Mesothelial cell of epicardium (in vitro differentiated cells): ENCODE data around the gene PLA2G4A. TPM values are rescaled to one million over a fixed set of nuclear protein-coding genes. Genes with fewer than 3 reads are reported as not detected.

Experiments
- DNase-seq, 2 experiments: peaks; one replicate each; pipeline ENCODE4 v3.0.0; 2021; ENCODE audit warnings: low spot score in 2 of 2; ENCODE audit not compliant: unreplicated experiment in 2 of 2
- H3K27ac Mint-ChIP-seq: 2 replicates; pipeline ENCODE4 v1.8.0; 2021; ENCODE audit warnings: mixed read lengths
- H3K27me3 Mint-ChIP-seq: 2 replicates; pipeline ENCODE4 v1.8.0; 2021; ENCODE audit warnings: low read depth, mixed read lengths
- H3K36me3 Mint-ChIP-seq: 2 replicates; pipeline ENCODE4 v1.8.0; 2021; ENCODE audit warnings: mixed read lengths
- H3K4me1 Mint-ChIP-seq: 2 replicates; pipeline ENCODE4 v1.8.0; 2021; ENCODE audit warnings: mixed read lengths
- H3K4me3 Mint-ChIP-seq: 2 replicates; pipeline ENCODE4 v1.8.0; 2021; ENCODE audit warnings: mild to moderate bottlenecking, moderate library complexity, mixed read lengths
- H3K9me3 Mint-ChIP-seq: 2 replicates; pipeline ENCODE4 v1.8.0; 2021; ENCODE audit warnings: mixed read lengths
- total RNA-seq: library from RNA; stranded (reverse); gene quantifications from 3 replicates; pipeline ENCODE4 v1.2.1, GENCODE V29; 2021
- TF ChIP-seq, protein P1 (sequence below): fragments of 200-600 bp; sonication (generic); IDR thresholded peaks from one replicate; pipeline ENCODE4 v1.5.0; 2021; ENCODE audit warnings: antibody characterized with exemption; ENCODE audit not compliant: unreplicated experiment

PLA2G4A gene
- total RNA-seq, 1 donor from 2014 or later: 12.5 TPM

DNA sequence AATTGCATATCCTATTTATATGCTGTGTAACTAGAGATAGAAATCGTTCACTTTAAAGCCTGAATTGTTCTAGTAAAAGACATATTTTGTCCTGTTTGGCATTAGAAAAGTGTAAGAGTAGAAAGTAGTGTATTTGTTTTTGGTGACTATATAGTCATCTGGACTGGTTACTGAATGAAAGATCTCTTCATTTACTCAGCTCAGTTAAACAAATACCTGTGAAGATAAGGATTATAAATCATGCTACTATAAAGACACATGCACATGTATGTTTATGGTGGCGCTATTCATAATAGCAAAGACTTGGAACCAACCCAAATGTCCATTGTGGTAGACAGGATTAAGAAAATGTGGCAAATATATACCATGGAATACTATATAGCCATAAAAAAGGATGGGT, 125.1 kb downstream of the PLA2G4A start:
- H3K9me3 Mint-ChIP-seq: peaks cover 7% of the 10 kb centered on the region
- H3K4me3 Mint-ChIP-seq: no peak overlapping the region
- H3K36me3 Mint-ChIP-seq: peaks cover 16% of the 10 kb centered on the region
- no peak overlapping the region for H3K27ac Mint-ChIP-seq
- TF ChIP-seq, protein P1, sequence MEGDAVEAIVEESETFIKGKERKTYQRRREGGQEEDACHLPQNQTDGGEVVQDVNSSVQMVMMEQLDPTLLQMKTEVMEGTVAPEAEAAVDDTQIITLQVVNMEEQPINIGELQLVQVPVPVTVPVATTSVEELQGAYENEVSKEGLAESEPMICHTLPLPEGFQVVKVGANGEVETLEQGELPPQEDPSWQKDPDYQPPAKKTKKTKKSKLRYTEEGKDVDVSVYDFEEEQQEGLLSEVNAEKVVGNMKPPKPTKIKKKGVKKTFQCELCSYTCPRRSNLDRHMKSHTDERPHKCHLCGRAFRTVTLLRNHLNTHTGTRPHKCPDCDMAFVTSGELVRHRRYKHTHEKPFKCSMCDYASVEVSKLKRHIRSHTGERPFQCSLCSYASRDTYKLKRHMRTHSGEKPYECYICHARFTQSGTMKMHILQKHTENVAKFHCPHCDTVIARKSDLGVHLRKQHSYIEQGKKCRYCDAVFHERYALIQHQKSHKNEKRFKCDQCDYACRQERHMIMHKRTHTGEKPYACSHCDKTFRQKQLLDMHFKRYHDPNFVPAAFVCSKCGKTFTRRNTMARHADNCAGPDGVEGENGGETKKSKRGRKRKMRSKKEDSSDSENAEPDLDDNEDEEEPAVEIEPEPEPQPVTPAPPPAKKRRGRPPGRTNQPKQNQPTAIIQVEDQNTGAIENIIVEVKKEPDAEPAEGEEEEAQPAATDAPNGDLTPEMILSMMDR: no peak
- DNase-seq: no peak
- H3K27me3 Mint-ChIP-seq: no peaks in the 10 kb centered on the region
- H3K4me1 Mint-ChIP-seq: no peaks in the 10 kb centered on the region

DNA sequence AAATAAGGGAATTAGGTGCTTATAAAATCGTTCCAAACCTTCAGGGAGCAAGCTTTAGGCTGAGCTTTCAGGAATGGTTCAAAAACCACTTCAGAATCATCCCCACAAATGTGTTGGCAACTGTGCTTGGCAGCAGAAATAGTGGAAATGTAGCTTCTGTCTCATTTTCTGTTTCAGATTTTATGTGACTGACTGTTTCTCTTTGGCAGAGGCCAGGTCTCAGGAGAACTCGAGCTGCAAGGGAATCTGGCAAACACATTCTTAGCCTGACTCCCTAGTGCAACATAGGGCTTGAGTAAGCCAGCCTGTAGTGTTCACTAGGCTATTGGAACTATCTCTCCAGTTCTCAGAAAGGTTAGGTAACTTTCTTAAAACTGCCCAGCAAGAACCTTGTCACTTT, 128.6 kb downstream of the PLA2G4A start:
- H3K9me3 Mint-ChIP-seq: peaks cover 7% of the 10 kb centered on the region
- no peak for DNase-seq
- no peak overlapping the region for H3K27ac Mint-ChIP-seq
- TF ChIP-seq, protein P1: no peak
- no peaks in the 10 kb centered on the region for H3K4me1 Mint-ChIP-seq
- no peak overlapping the region for H3K4me3 Mint-ChIP-seq
- H3K36me3 Mint-ChIP-seq: peaks cover 12% of the 10 kb centered on the region
- no peaks in the 10 kb centered on the region for H3K27me3 Mint-ChIP-seq

DNA sequence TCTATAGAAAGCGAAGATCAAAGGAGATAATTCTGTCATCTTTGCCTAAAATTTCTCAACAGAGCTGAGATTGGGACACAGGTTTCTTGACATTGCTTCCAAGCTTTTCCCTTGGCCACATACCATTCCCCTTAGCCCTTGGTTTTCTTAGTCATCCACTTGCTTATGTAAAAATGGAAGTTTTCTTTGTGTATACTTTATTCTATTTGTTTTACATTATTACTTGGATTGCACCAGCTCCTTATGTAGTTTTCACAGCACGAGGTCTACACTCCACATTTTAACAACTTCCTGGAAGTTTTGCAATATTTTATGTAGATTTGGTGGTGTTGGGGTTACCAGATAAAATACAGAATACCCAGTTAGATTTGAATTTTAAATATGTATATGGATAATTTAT, 129.8 kb downstream of the PLA2G4A start:
- Mint-ChIP-seq H3K4me1 (no peaks in the 10 kb centered on the region), H3K4me3 (no peak overlapping the region), H3K36me3 (peaks cover 10% of the 10 kb centered on the region), H3K27me3 (no peaks in the 10 kb centered on the region), H3K9me3 (peaks cover 5% of the 10 kb centered on the region), H3K27ac (no peak overlapping the region)
- DNase-seq: no peak
- TF ChIP-seq, protein P1: no peak

DNA sequence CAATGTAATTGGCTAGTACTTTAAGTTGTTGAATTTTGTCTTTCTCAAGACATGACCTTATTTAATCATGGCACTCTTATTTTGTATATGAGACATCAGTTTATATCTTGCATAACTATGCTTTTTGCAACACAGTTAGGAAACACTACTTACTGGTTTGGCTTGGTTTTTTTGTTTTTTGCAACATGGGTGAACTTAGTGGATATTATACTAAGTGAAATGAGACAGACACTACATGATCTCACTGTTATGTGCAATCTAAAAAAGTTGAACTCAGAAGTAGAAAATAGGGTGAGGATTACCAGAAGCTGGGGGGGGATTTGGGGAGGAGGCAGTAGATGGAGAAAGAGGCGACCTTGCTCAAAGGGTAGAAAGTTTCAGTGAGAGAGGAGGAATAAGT, 132.1 kb downstream of the PLA2G4A start:
- Mint-ChIP-seq H3K4me3 (no peak overlapping the region), H3K36me3 (peaks cover 7% of the 10 kb centered on the region)
- no peak for DNase-seq

DNA sequence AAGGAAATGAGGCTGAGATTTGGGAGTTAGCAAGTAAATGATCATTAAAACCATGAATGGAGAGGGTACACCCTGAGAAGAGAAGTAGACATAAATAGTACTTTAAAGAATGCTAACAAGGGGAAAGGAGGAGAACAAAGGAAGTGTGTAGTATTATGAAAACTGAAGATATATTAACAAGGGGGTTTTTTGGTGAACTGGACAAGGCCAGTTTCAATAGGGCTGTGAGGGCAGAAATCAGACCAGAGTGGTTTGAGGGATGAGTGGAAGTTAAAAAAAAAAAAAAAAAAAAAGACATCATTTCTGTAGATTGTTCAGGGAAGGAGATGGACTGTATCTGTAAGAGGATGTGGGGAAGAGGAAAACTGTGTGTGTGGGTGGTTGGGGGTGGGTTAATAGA, 137.1 kb downstream of the PLA2G4A start:
- DNase-seq: no peak
- H3K9me3 Mint-ChIP-seq: peaks cover 14% of the 10 kb centered on the region
- H3K36me3 Mint-ChIP-seq: peaks cover 12% of the 10 kb centered on the region
- TF ChIP-seq, protein P1: no peak
- H3K4me3 Mint-ChIP-seq: no peak overlapping the region
- H3K27me3 Mint-ChIP-seq: no peaks in the 10 kb centered on the region
- no peaks in the 10 kb centered on the region for H3K4me1 Mint-ChIP-seq
- H3K27ac Mint-ChIP-seq: no peak overlapping the region

More for the DNA sequence above, 132.1 kb downstream of the PLA2G4A start:
- TF ChIP-seq, protein P1: no peak
- H3K4me1 Mint-ChIP-seq: no peaks in the 10 kb centered on the region
- H3K27ac Mint-ChIP-seq: no peak overlapping the region
- no peaks in the 10 kb centered on the region for H3K9me3 Mint-ChIP-seq
- H3K27me3 Mint-ChIP-seq: no peaks in the 10 kb centered on the region

DNA sequence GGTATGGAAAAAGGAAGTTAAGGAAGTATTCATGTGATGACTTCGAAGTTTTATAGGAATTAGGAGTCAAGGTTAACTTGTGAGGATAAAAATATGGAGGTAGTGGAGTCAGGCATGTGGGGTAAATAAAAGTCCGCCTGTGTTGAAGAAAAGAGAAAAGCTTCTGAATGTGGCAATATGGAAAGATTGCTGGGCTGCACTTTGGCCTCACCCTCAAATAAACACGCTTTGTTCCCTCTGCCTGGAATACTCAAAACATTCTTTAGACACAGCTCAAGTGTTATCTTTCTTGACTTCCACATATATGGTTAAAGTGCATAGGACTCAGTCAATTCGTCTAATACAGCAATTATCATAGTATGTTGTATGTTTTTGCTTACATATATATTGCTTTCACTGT, 137.7 kb downstream of the PLA2G4A start:
- Mint-ChIP-seq H3K4me1 (no peaks in the 10 kb centered on the region), H3K9me3 (peaks cover 14% of the 10 kb centered on the region), H3K27ac (no peak overlapping the region), H3K36me3 (peaks cover 12% of the 10 kb centered on the region), H3K27me3 (no peaks in the 10 kb centered on the region), H3K4me3 (no peak overlapping the region)
- DNase-seq: no peak
- TF ChIP-seq, protein P1: no peak
